ENCODE measurements around the gene NTRK3. TPM values are rescaled to one million over a fixed set of nuclear protein-coding genes. Genes with fewer than 3 reads are reported as not detected.

The NTRK3 gene
- total and polyA plus RNA-seq, 10 donors, result 0.33 to 6.6 (median 2.1) TPM

GRCh38 chr15:88258093-88258641, 1.6 kb upstream of the NTRK3 start:
- Histone ChIP-seq H3K4me3 (peak overlapping the region in 3 of 8 donors; percentile 35 to 64 (median 37)), H3K4me1 (peaks cover 9 to 41% (median 29%) of the 10 kb centered on the region in 6 donors), H3K27me3 (replicated peaks in 1 of 7) (peaks cover 2 to 99% (median 51%) of the 10 kb centered on the region in 7 donors), H3K27ac (no peak overlapping the region), H3K9me3 (no peaks in the 10 kb centered on the region), H3K36me3 (no peaks in the 10 kb centered on the region)
- no peak for TF ChIP-seq POLR2A (IDR thresholded peaks at IDR 0.05)
- no peak for TF ChIP-seq CTCF (IDR thresholded peaks at IDR 0.05 in 8 of 11, conservative IDR thresholded peaks at IDR 0.05 in 3 of 11)
- no peak for TF ChIP-seq POLR2AphosphoS5 (IDR thresholded peaks at IDR 0.05)
- no peak for DNase-seq
- 8 to 17% (median 15%) methylated on average over 17 of the region's 17 CpGs for WGBS, 5 donors
- intact Hi-C loops (cut with DNase I; ENCODE audit: low total_unique reads), result no loop called here

GRCh38 chr15:88257311-88258092, 963 bp upstream of the NTRK3 start:
- H3K27ac ChIP-seq, result no peak overlapping the region
- intact Hi-C loops (cut with DNase I; ENCODE audit: low total_unique reads), result no loop called here
- no peak for TF ChIP-seq POLR2AphosphoS5 (IDR thresholded peaks at IDR 0.05)
- TF ChIP-seq CTCF (IDR thresholded peaks at IDR 0.05 in 8 of 11, conservative IDR thresholded peaks at IDR 0.05 in 3 of 11), result no peak
- no peak for TF ChIP-seq POLR2A (IDR thresholded peaks at IDR 0.05)
- H3K9me3 ChIP-seq, result no peaks in the 10 kb centered on the region
- DNase-seq, result no peak
- H3K27me3 ChIP-seq (replicated peaks in 1 of 7), result peaks cover 2 to 99% (median 57%) of the 10 kb centered on the region in 7 donors
- H3K36me3 ChIP-seq, result no peaks in the 10 kb centered on the region
- 2 to 3% (median 3%) methylated on average over 41 to 49 of the region's 49 CpGs for WGBS, 5 donors
- peaks cover 9 to 41% (median 29%) of the 10 kb centered on the region in 6 donors for H3K4me1 ChIP-seq
- peak overlapping the region; percentile 2 to 64 (median 26) for H3K4me3 ChIP-seq

- H3K4me3 ChIP-seq, result peak overlapping the region in 6 of 8 donors; percentile 23 to 64 (median 32)
- H3K27me3 ChIP-seq (replicated peaks in 1 of 7), result peaks cover 2 to 100% (median 67%) of the 10 kb centered on the region in 7 donors
- intact Hi-C loops (cut with DNase I; ENCODE audit: low total_unique reads), result no loop called here
- TF ChIP-seq POLR2A (IDR thresholded peaks at IDR 0.05), result no peak
- TF ChIP-seq POLR2AphosphoS5 (IDR thresholded peaks at IDR 0.05), result peak in 1 of 3 donors; percentile 21
- WGBS, 5 donors, result 2 to 5% (median 2%) methylated on average over 37 to 58 of the region's 58 CpGs
- H3K4me1 ChIP-seq, result peaks cover 9 to 41% (median 29%) of the 10 kb centered on the region in 6 donors
- H3K36me3 ChIP-seq, result no peaks in the 10 kb centered on the region
- H3K9me3 ChIP-seq, result no peaks in the 10 kb centered on the region
- no peak for DNase-seq
- H3K27ac ChIP-seq, result no peak overlapping the region
Measured at GRCh38 chr15:88255484-88256278, 858 bp downstream of the NTRK3 start.

GRCh38 chr15:88255087-88255483, 1.5 kb downstream of the NTRK3 start:
- peaks cover 9 to 41% (median 29%) of the 10 kb centered on the region in 6 donors for H3K4me1 ChIP-seq
- H3K27ac ChIP-seq, result no peak overlapping the region
- no peaks in the 10 kb centered on the region for H3K36me3 ChIP-seq
- peak overlapping the region in 4 of 8 donors; percentile 29 to 64 (median 36) for H3K4me3 ChIP-seq
- DNase-seq, result no peak
- peaks cover 2 to 95% (median 67%) of the 10 kb centered on the region in 7 donors for H3K27me3 ChIP-seq (replicated peaks in 1 of 7)
- intact Hi-C loops (cut with DNase I; ENCODE audit: low total_unique reads), result no loop called here
- TF ChIP-seq POLR2A (IDR thresholded peaks at IDR 0.05) (no peak), CTCF (IDR thresholded peaks at IDR 0.05 in 8 of 11, conservative IDR thresholded peaks at IDR 0.05 in 3 of 11) (no peak), POLR2AphosphoS5 (IDR thresholded peaks at IDR 0.05) (no peak)
- 3 to 8% (median 5%) methylated on average over 21 to 23 of the region's 23 CpGs for WGBS, 5 donors
- H3K9me3 ChIP-seq, result no peaks in the 10 kb centered on the region
